Smooth muscle cell of the umbilical artery (primary cell): Measurements from ENCODE around the gene WDR5B. TPM values are rescaled to one million over a fixed set of nuclear protein-coding genes. Genes with fewer than 3 reads are reported as not detected.

Source experiments
- total RNA-seq: library from RNA; depleted of rRNA; stranded (reverse); fragments of >200 nt; gene quantifications from 2 replicates; pipeline ENCODE4 v1.2.3, GENCODE V29; 2014

WDR5B gene
- 5.9 and 6.5 TPM in 2 replicates for total RNA-seq

DNA sequence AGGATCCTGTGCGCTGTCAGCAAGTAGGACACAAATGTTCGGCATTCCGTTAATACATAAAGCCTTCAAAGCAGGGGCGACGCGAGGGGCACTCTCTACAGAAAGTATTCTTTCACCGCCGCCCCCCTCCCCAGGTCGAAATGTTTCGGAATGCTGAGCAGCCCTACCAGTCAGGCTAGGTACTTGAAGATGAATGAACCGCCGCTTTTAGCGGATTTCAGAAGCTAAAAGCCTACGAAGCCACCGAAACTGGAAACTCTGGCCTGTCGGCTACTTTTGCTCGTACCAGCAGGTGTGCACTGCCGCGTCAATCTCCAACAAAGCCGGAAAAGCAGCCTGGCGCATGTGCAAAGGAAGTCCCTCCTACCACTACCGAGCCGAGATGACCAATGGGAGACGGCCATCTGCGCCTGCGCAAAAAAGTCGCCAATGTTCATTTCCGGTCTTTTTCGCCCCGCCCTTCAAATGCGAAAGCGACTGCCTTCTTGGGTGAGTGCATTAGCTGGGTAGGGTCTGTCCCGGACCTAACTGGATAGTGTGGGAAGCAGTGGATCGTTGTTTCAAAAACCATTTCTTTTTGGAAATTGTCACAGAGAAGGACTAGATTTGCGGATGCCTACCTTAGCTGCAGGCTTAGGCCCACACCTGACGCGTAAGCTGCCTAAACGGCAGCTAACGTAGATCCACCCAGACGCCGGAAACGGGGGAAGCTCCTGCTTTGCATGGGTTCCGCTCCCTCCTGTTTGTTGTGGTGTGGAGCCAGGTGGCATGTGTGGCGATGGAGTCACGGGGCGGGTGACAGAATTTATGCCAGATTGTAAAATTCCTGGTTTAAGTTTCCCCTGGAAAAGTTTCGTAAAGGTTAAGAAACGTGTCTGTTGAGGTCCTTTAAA, at the start of gene WDR5B:
Gene WDR5B, minus strand, starts transcription at position 301 of the 893 bp plus-strand sequence. CDS start 534 bp downstream, outside the sequence.

DNA sequence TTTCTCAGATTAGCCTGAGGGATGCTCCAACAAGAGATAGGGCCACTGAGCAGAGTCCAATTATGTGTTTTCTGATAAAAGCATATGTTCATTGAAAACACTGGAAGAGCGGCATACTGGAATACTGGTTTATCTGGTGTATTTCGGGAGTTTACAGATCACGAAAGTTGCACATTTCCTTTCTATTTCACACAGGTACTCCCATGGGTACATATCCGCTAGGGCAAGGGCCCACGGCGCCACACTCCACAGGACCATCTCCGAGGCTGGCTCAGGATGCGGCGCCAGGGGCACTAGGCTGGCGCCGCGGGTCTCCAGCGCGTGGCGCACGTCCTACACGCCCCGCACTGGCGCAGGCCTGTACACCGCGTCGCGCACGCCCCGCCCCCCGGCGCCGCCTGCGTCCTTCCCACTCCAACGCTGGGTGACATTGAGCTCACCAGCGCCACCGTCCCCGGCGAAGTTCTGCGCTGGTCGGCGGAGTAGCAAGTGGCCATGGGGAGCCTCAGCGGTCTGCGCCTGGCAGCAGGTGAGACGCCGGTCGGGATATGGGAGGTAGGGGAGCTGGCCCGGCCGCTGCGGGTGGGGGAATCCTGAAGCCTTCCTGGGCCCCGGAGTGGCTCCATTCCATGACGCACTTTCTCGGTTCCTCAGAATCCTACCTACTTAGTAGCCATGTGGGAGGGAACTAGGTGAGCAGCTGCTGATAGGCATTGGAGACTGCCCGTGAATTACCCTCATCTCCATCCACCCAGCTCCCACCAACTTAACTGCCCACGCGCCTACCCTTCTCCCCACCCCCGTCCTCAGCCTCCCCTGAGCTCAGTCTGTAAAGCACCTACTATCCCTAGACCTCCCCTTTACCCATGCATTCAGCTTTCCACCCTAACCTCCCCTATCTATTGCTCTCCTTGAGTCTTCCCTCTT, 31.8 kb downstream of the WDR5B start, which contains the start of gene FAM162A:
Gene FAM162A, plus strand, starts transcription at position 412 of the 927 bp plus-strand sequence. Its CDS starts 84 bp downstream, at position 496.

DNA sequence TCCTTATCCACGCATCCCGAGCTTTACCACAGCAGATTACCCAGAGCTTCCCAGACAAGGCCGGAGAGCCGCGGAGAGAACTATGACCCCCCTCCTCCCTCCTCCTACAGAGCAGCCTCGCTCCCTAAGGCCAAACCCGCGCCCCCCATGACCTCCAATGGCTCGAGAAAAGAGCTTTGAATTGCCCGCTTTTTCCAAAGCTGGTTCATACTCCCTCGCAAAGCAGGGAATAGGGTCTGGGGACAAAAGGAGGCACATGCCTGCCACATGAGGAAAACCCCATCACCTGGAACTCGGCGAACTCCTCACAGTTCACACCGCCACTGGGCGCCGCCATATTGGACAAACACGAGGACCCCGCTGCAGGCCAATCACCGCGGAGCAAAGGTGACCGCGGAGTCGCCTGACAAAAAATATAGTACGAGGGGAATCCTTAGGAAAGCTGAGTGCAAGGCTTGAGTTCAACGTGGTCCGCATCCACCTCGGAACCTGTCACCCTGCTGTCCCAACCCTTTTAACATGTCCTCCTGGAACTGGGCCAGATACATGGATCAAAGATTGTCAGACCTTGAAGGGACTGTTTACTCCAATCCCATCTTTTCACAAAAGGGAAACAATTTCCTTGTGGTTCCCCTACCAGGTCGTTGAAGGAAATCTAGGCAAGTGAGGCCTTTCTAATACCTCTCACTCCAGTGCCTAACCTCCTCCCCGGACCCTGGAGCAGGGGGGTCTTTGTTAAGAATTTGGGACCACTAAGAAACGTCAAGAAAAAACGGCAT, 32.8 kb downstream of the WDR5B start, which contains the start of gene MIX23:
Gene MIX23, minus strand, starts transcription at position 344 of the 779 bp plus-strand sequence. Its CDS starts 7 bp downstream, at position 337.

Other genes with a start within 250 kb of the WDR5B start
- gene CASR, start 232.4 kb downstream of the WDR5B start, total RNA-seq, result not detected in 2 replicates
- 0.59 TPM in 1 of 2 replicates, not detected in the other for gene CSTA, start 90.8 kb downstream of the WDR5B start, total RNA-seq
- 26.1 and 26.5 TPM in 2 replicates for gene MIX23, start 32.8 kb downstream of the WDR5B start, total RNA-seq
- 31.6 and 34.7 TPM in 2 replicates for gene FAM162A, start 31.9 kb downstream of the WDR5B start, total RNA-seq
- 40.1 and 64.9 TPM in 2 replicates for gene KPNA1, start 98.9 kb upstream of the WDR5B start, total RNA-seq
- gene PARP9, start 148.2 kb upstream of the WDR5B start, total RNA-seq, result 10.1 and 11.5 TPM in 2 replicates
- 8.6 and 17.3 TPM in 2 replicates for gene DTX3L, start 148.3 kb upstream of the WDR5B start, total RNA-seq
- under 0.01 and 0.18 TPM in 2 replicates for gene PARP15, start 161.6 kb upstream of the WDR5B start, total RNA-seq